A549 (cell line): ENCODE data around the gene OR56A3. TPM values are rescaled to one million over a fixed set of nuclear protein-coding genes. Genes with fewer than 3 reads are reported as not detected.

Experiments used
- ATAC-seq, 2 experiments: fragments of 200-7000 bp in 1 of 2; fragments of >200 bp in 1 of 2; cut with Nextera tagmentation in 1 of 2; cut with Tn5 transposase in 1 of 2; 3 replicates each; pipeline versions ENCODE4 v1.8.0 to v1.9.1; 2018 to 2020; ENCODE audit warnings: mild to moderate bottlenecking in 1 of 2, moderate library complexity in 1 of 2
- CTCF ChIA-PET: fragments of 300-600 bp; sonication (Branson Sonifier 250); formaldehyde crosslinking; extraction: SDS; loops from one replicate; lab custom pipeline; 2021; ENCODE audit warnings: antibody characterized with exemption, inconsistent platforms; lab: Yijun Ruan, JAX
- POLR2A ChIA-PET: fragments of 350-600 bp; formaldehyde crosslinking; extraction: SDS; loops from one replicate; lab custom pipeline; 2021; ENCODE audit warnings: antibody characterized with exemption, inconsistent platforms; lab: Yijun Ruan, JAX
- DNase-seq, 2 experiments: peaks; one replicate each; pipeline versions ENCODE4 v3.0.0 to v3.0.0-alpha.2; 2011 to 2016; ENCODE audit warnings: low read depth in 1 of 2, low spot score in 1 of 2
- FAIRE-seq: peaks from 2 replicates; lab custom pipeline; 2011; peaks lifted over from hg19 to GRCh38; lab: Jason Lieb, UNC
- H3K27ac ChIP-seq, 2 experiments: fragments of >200 bp; sonication (Bioruptor Twin); formaldehyde crosslinking; 3 replicates each; pipeline ENCODE4 v1.5.1; 2016 to 2017
- H3K4me1 ChIP-seq: fragments of >200 bp; sonication (Bioruptor Twin); formaldehyde crosslinking; 3 replicates; pipeline ENCODE4 v1.6.1; 2016
- H3K4me2 ChIP-seq: fragments of >200 bp; sonication (Bioruptor Twin); formaldehyde crosslinking; 3 replicates; pipeline ENCODE4 v1.6.1; 2016
- H3K4me3 ChIP-seq: fragments of >200 bp; sonication (Bioruptor Twin); formaldehyde crosslinking; 3 replicates; pipeline ENCODE4 v1.5.1; 2016
- H3K9me3 ChIP-seq: fragments of >200 bp; sonication (Bioruptor Twin); formaldehyde crosslinking; 3 replicates; pipeline ENCODE4 v1.6.1; 2016
- BHLHE40 ChIP-seq: IDR thresholded peaks from 2 replicates; pipeline ENCODE4 v1.6.1; 2012; ENCODE audit warnings: low read depth, low read length, inconsistent platforms
- CBX8 ChIP-seq: fragments of 200-600 bp; sonication (generic); IDR thresholded peaks from 2 replicates; pipeline ENCODE4 v1.6.1; 2016
- CEBPB ChIP-seq, 2 experiments: fragments of >200 bp in 1 of 2; sonication (Bioruptor Twin) in 1 of 2; formaldehyde crosslinking in 1 of 2; IDR thresholded peaks; 2 replicates each; pipeline ENCODE4 v1.6.1; 2012 to 2016
- CHD2 ChIP-seq: fragments of 150-350 bp; IDR thresholded peaks from 2 replicates; pipeline ENCODE4 v1.6.1; 2014; ENCODE audit warnings: low read length; ENCODE audit not compliant: partially characterized antibody
- FOXS1 ChIP-seq: fragments of 250-450 bp; sonication (Bioruptor Pico); IDR thresholded peaks from 2 replicates; pipeline ENCODE4 v1.5.0; 2020; ENCODE audit warnings: mild to moderate bottlenecking, moderate library complexity
- HEYL ChIP-seq: fragments of 250-450 bp; sonication (Bioruptor Pico); IDR thresholded peaks from 2 replicates; pipeline ENCODE4 v1.8.0; 2021; ENCODE audit warnings: mild to moderate bottlenecking, moderate library complexity
- HOXA7 ChIP-seq: fragments of 250-450 bp; sonication (Bioruptor Pico); IDR thresholded peaks from 2 replicates; pipeline ENCODE4 v1.5.0; 2020; ENCODE audit warnings: mild to moderate bottlenecking, moderate library complexity
- HOXB13 ChIP-seq: fragments of 250-450 bp; sonication (Bioruptor Pico); IDR thresholded peaks from 2 replicates; pipeline ENCODE4 v1.5.0; 2020; ENCODE audit warnings: low read depth, mild to moderate bottlenecking, moderate library complexity
- HOXB5 ChIP-seq: fragments of 250-450 bp; sonication (Bioruptor Pico); IDR thresholded peaks from 2 replicates; pipeline ENCODE4 v1.5.0; 2020; ENCODE audit warnings: mild to moderate bottlenecking, moderate library complexity
- KDM1A ChIP-seq: fragments of 200-600 bp; sonication (generic); IDR thresholded peaks from 2 replicates; pipeline ENCODE4 v1.6.1; 2016; ENCODE audit warnings: low read depth, mild to moderate bottlenecking
- MAFK ChIP-seq: fragments of 450-650 bp; IDR thresholded peaks from 2 replicates; pipeline ENCODE4 v1.6.1; 2014; ENCODE audit not compliant: partially characterized antibody
- MYC ChIP-seq: IDR thresholded peaks from 2 replicates; pipeline ENCODE4 v1.6.1; 2012; ENCODE audit warnings: mild to moderate bottlenecking, inconsistent platforms, low read length, improper control_type of control experiment, borderline replicate concordance
- POLR2A ChIP-seq: IDR thresholded peaks from 2 replicates; pipeline ENCODE4 v1.6.1; 2012; ENCODE audit warnings: mild to moderate bottlenecking, low read length
- POLR2AphosphoS2 ChIP-seq: conservative IDR thresholded peaks from 2 replicates; pipeline ENCODE4 v1.6.1; 2012; ENCODE audit warnings: low read length, improper control_type of control experiment, inconsistent platforms
- RAD21 ChIP-seq, 2 experiments: fragments of >200 bp in 1 of 2; sonication (Bioruptor Twin) in 1 of 2; formaldehyde crosslinking in 1 of 2; IDR thresholded peaks in 1 of 2; conservative IDR thresholded peaks in 1 of 2; 2 replicates in 1 of 2; 3 replicates in 1 of 2; pipeline ENCODE4 v1.6.1; 2012 to 2018; ENCODE audit warnings: inconsistent platforms in 1 of 2
- RCOR1 ChIP-seq: fragments of 150-350 bp; IDR thresholded peaks from 2 replicates; pipeline ENCODE4 v1.6.1; 2014; ENCODE audit warnings: antibody characterized with exemption, low read length, low read depth
- REST ChIP-seq: fragments of 200-600 bp; sonication (generic); IDR thresholded peaks from 2 replicates; pipeline ENCODE4 v1.6.1; 2016; ENCODE audit warnings: antibody characterized with exemption, mild to moderate bottlenecking, moderate library complexity
- RFX5 ChIP-seq: fragments of 450-650 bp; IDR thresholded peaks from 2 replicates; pipeline ENCODE4 v1.7.1; 2014; ENCODE audit warnings: antibody characterized with exemption, mild to moderate bottlenecking, moderate library complexity
- ZNF302 ChIP-seq: fragments of 250-450 bp; sonication (Bioruptor Pico); IDR thresholded peaks from 2 replicates; pipeline ENCODE4 v1.9.0; 2021; ENCODE audit warnings: inconsistent platforms, mild to moderate bottlenecking, moderate library complexity
- WGBS: methylation state at CpG from one replicate; pipeline ENCODE4 v1.1.6; 2017; ENCODE audit errors: missing lambda C conversion rate; 5-methylcytosine and 5-hydroxymethylcytosine counted together
- polyA plus RNA-seq, 4 experiments: library from polyadenylated mRNA; depleted of rRNA in 3 of 4; stranded (reverse); fragments of >200 nt; fragmentation: RNase III in 1 of 4; extraction: RNeasy Plus Mini Kit Qiagen cat#74134 plus additional on column Dnase treatment in 1 of 4; gene quantifications; 2 replicates in 3 of 4; 3 replicates in 1 of 4; pipeline ENCODE4 v1.2.3, GENCODE V29; 2011 to 2017
- TF ChIP-seq, protein P1 (sequence below): fragments of 150-350 bp; IDR thresholded peaks from 2 replicates; pipeline ENCODE4 v1.6.1; 2014; ENCODE audit warnings: low read depth, mild to moderate bottlenecking, low read length
- TF ChIP-seq, protein P2 (sequence below): fragments of >200 bp; sonication (Bioruptor Twin); formaldehyde crosslinking; IDR thresholded peaks from 3 replicates; pipeline ENCODE4 v1.6.1; 2016
- TF ChIP-seq, protein P3 (sequence below): IDR thresholded peaks from 2 replicates; pipeline ENCODE4 v1.6.1; 2012

The OR56A3 gene
- polyA plus RNA-seq, 2 of the 4 experiments (the other 2 are of a cell fraction), result not detected

GRCh38 chr11:5923794-5924193, 18.3 kb upstream of the OR56A3 start (continued):
- TF ChIP-seq REST (no peak), MYC (no peak), POLR2A (no peak)
- TF ChIP-seq, protein P1, sequence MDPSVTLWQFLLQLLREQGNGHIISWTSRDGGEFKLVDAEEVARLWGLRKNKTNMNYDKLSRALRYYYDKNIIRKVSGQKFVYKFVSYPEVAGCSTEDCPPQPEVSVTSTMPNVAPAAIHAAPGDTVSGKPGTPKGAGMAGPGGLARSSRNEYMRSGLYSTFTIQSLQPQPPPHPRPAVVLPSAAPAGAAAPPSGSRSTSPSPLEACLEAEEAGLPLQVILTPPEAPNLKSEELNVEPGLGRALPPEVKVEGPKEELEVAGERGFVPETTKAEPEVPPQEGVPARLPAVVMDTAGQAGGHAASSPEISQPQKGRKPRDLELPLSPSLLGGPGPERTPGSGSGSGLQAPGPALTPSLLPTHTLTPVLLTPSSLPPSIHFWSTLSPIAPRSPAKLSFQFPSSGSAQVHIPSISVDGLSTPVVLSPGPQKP, result no peak
- TF ChIP-seq, protein P2, sequence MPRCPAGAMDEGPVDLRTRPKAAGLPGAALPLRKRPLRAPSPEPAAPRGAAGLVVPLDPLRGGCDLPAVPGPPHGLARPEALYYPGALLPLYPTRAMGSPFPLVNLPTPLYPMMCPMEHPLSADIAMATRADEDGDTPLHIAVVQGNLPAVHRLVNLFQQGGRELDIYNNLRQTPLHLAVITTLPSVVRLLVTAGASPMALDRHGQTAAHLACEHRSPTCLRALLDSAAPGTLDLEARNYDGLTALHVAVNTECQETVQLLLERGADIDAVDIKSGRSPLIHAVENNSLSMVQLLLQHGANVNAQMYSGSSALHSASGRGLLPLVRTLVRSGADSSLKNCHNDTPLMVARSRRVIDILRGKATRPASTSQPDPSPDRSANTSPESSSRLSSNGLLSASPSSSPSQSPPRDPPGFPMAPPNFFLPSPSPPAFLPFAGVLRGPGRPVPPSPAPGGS, result no peak
- TF ChIP-seq, all 56 proteins: peak for 0

GRCh38 chr11:5928271-5928670, 13.8 kb upstream of the OR56A3 start:
- Histone ChIP-seq H3K4me2 (no peak overlapping the region), H3K27ac (no peak overlapping the region), H3K4me3 (no peak overlapping the region), H3K9me3 (peaks cover 5% of the 10 kb centered on the region; the same call in 1 of the 3 replicates), H3K4me1 (no peaks in the 10 kb centered on the region)
- no peak for ATAC-seq
- CTCF ChIA-PET, result interaction anchor here (1.0 kb wide), 1 partner anchor 388 kb away, joined by 3 read pairs; no protein-coding TSS in a partner anchor
- 69% methylated on average over 17 of the region's 17 CpGs for WGBS
- no peak for DNase-seq
- no peak for FAIRE-seq
- TF ChIP-seq MAFK, result peak; percentile 86
- TF ChIP-seq, protein P2, result no peak
- POLR2A ChIA-PET, result no interaction called here

GRCh38 chr11:5928811-5929210, 13.2 kb upstream of the OR56A3 start:
- ATAC-seq (no peak), DNase-seq (no peak), FAIRE-seq (no peak)
- no peaks in the 10 kb centered on the region for H3K4me1 ChIP-seq
- POLR2A ChIA-PET, result no interaction called here
- H3K4me3 ChIP-seq, result no peak overlapping the region
- 47% methylated on average over 15 of the region's 15 CpGs for WGBS
- H3K4me2 ChIP-seq, result no peak overlapping the region
- CTCF ChIA-PET, result interaction anchor here (1.0 kb wide), 1 partner anchor 388 kb away, joined by 3 read pairs; no protein-coding TSS in a partner anchor
- no peak overlapping the region for H3K27ac ChIP-seq
- TF ChIP-seq ZNF302 (CRISPR knock-in tag) (no peak), HOXB13 (CRISPR knock-in tag) (no peak), CBX8 (no peak), HOXA7 (CRISPR knock-in tag) (no peak), RFX5 (no peak), POLR2AphosphoS2 (no peak), KDM1A (no peak), BHLHE40 (no peak), POLR2A (no peak), HOXB5 (CRISPR knock-in tag) (no peak), CHD2 (no peak), FOXS1 (CRISPR knock-in tag) (no peak), MAFK (no peak), RAD21 (conservative IDR thresholded peaks at IDR 0.05 in 1 of 2, IDR thresholded peaks at IDR 0.05 in 1 of 2) (no peak), HEYL (CRISPR knock-in tag) (no peak), MYC (no peak), CEBPB (IDR thresholded peaks at IDR 0.05) (no peak), RCOR1 (no peak)
- TF ChIP-seq, protein P1, result no peak
- TF ChIP-seq, protein P3, sequence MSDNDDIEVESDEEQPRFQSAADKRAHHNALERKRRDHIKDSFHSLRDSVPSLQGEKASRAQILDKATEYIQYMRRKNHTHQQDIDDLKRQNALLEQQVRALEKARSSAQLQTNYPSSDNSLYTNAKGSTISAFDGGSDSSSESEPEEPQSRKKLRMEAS, result no peak
- H3K9me3 ChIP-seq, result peaks cover 5% of the 10 kb centered on the region; the same call in 1 of the 3 replicates
